H9 (cell line): ENCODE measurements around the gene GRIK4. TPM values are rescaled to one million over a fixed set of nuclear protein-coding genes. Genes with fewer than 3 reads are reported as not detected.
A peak's percentile ranks its signal among the peaks of the same experiment; 100 is the strongest.

Experiments
- DNase-seq: peaks from one replicate; pipeline ENCODE4 v3.0.0-alpha.2; 2017
- H2AFZ ChIP-seq: one replicate; pipeline ENCODE4 v1.6.1; 2013; ENCODE audit warnings: mild to moderate bottlenecking, low read length, control low read depth, moderate library complexity
- H2AK5ac ChIP-seq: 2 replicates; pipeline ENCODE4 v1.6.1; 2013; ENCODE audit warnings: low read length, control low read depth, mixed read lengths; ENCODE audit not compliant: insufficient read length
- H2BK120ac ChIP-seq: one replicate; pipeline ENCODE4 v1.6.1; 2013; ENCODE audit warnings: low read depth, mild to moderate bottlenecking, low read length, control low read depth, inconsistent platforms; ENCODE audit not compliant: poor library complexity, severe bottlenecking
- H2BK12ac ChIP-seq: 2 replicates; pipeline ENCODE4 v1.6.1; 2013; ENCODE audit warnings: low read length, control low read depth, mixed read lengths, low read depth; ENCODE audit not compliant: insufficient read length
- H2BK15ac ChIP-seq: 2 replicates; pipeline ENCODE4 v1.6.1; 2013; ENCODE audit warnings: low read depth, low read length, control low read depth
- H2BK20ac ChIP-seq: one replicate; pipeline ENCODE4 v1.6.1; 2013; ENCODE audit warnings: low read depth, mild to moderate bottlenecking, low read length, control low read depth, inconsistent platforms; ENCODE audit not compliant: poor library complexity, severe bottlenecking
- H2BK5ac ChIP-seq: 2 replicates; pipeline ENCODE4 v1.6.1; 2013; ENCODE audit warnings: low read length, control low read depth, mixed read lengths; ENCODE audit not compliant: insufficient read length
- H3K14ac ChIP-seq: 2 replicates; pipeline ENCODE4 v1.6.1; 2013; ENCODE audit warnings: low read length, control low read depth; ENCODE audit not compliant: insufficient read depth
- H3K18ac ChIP-seq: 2 replicates; pipeline ENCODE4 v1.6.1; 2013; ENCODE audit warnings: low read depth, mild to moderate bottlenecking, mixed read lengths, low read length, control low read depth; ENCODE audit not compliant: insufficient read length
- H3K23ac ChIP-seq: 2 replicates; pipeline ENCODE4 v1.6.1; 2013; ENCODE audit warnings: low read length, control low read depth, mixed read lengths, low read depth; ENCODE audit not compliant: insufficient read length
- H3K23me2 ChIP-seq: 2 replicates; pipeline ENCODE4 v1.6.1; 2013; ENCODE audit warnings: low read depth, mild to moderate bottlenecking, mixed read lengths, low read length, control low read depth; ENCODE audit not compliant: insufficient read length, poor library complexity, severe bottlenecking
- H3K27ac ChIP-seq: 2 replicates; pipeline ENCODE4 v1.5.1; 2013; ENCODE audit warnings: low read length, control low read depth, mixed read lengths, low read depth; ENCODE audit not compliant: insufficient read length
- H3K27me3 ChIP-seq: 2 replicates; pipeline ENCODE4 v1.6.1; 2013; ENCODE audit warnings: low read length, control low read depth, inconsistent platforms; ENCODE audit not compliant: insufficient read depth
- H3K4ac ChIP-seq: 2 replicates; pipeline ENCODE4 v1.6.1; 2013; ENCODE audit warnings: low read depth, mild to moderate bottlenecking, control low read depth, inconsistent platforms, low read length, moderate library complexity
- H3K4me1 ChIP-seq: 2 replicates; pipeline ENCODE4 v1.6.1; 2013; ENCODE audit warnings: low read length, control low read depth, inconsistent platforms; ENCODE audit not compliant: insufficient read depth
- H3K4me2 ChIP-seq: 2 replicates; pipeline ENCODE4 v1.6.1; 2013; ENCODE audit warnings: low read length, control low read depth, mixed read lengths; ENCODE audit not compliant: insufficient read length, insufficient read depth
- H3K56ac ChIP-seq: 2 replicates; pipeline ENCODE4 v1.6.1; 2013; ENCODE audit warnings: low read depth, mild to moderate bottlenecking, mixed read lengths, low read length, control low read depth; ENCODE audit not compliant: insufficient read length
- H3K79me1 ChIP-seq: 2 replicates; pipeline ENCODE4 v1.6.1; 2013; ENCODE audit warnings: low read depth, mild to moderate bottlenecking, moderate library complexity, low read length, control low read depth, inconsistent platforms; ENCODE audit not compliant: insufficient read depth, poor library complexity, severe bottlenecking
- H3K79me2 ChIP-seq: 2 replicates; pipeline ENCODE4 v1.6.1; 2013; ENCODE audit warnings: low read length, control low read depth, inconsistent platforms; ENCODE audit not compliant: insufficient read depth
- H3K9ac ChIP-seq: 2 replicates; pipeline ENCODE4 v1.6.1; 2013; ENCODE audit warnings: low read length, control low read depth, mixed read lengths; ENCODE audit not compliant: insufficient read length; ENCODE audit errors: extremely low read depth
- H3K9me3 ChIP-seq: one replicate; pipeline ENCODE4 v1.6.1; 2013; ENCODE audit warnings: low read depth, low read length, inconsistent platforms; ENCODE audit not compliant: control insufficient read depth
- H3T11ph ChIP-seq: one replicate; pipeline ENCODE4 v1.6.1; 2013; ENCODE audit warnings: mild to moderate bottlenecking, low read length, control low read depth, inconsistent platforms
- H4K20me1 ChIP-seq: one replicate; pipeline ENCODE4 v1.6.1; 2013; ENCODE audit not compliant: control insufficient read depth, insufficient read length, insufficient read depth
- H4K5ac ChIP-seq: 2 replicates; pipeline ENCODE4 v1.6.1; 2013; ENCODE audit warnings: low read depth, mild to moderate bottlenecking, mixed read lengths, low read length, control low read depth; ENCODE audit not compliant: insufficient read length
- H4K8ac ChIP-seq: replicated peaks from 2 replicates; pipeline ENCODE4 v1.6.1; 2013; ENCODE audit warnings: low read length, control low read depth, mixed read lengths, low read depth; ENCODE audit not compliant: insufficient read length
- H4K91ac ChIP-seq: 2 replicates; pipeline ENCODE4 v1.6.1; 2013; ENCODE audit warnings: low read depth, mild to moderate bottlenecking, moderate library complexity, mixed read lengths, low read length, control low read depth; ENCODE audit not compliant: insufficient read length
- H3K27ac Mint-ChIP-seq, 3 experiments: 2 replicates in 2 of 3; 3 replicates in 1 of 3; pipeline ENCODE4 v1.8.0; 2020 to 2021; ENCODE audit warnings: mixed read lengths in 3 of 3, mild to moderate bottlenecking in 1 of 3, moderate library complexity in 1 of 3
- H3K27me3 Mint-ChIP-seq: 2 replicates; pipeline ENCODE4 v1.8.0; 2021; ENCODE audit warnings: low read depth, mild to moderate bottlenecking, moderate library complexity, mixed read lengths
- H3K36me3 Mint-ChIP-seq, 3 experiments: 2 replicates in 2 of 3; 3 replicates in 1 of 3; pipeline ENCODE4 v1.8.0; 2020 to 2021; ENCODE audit warnings: low read depth in 3 of 3, mixed read lengths in 3 of 3; ENCODE audit not compliant: insufficient read depth in 1 of 3
- H3K4me1 Mint-ChIP-seq, 2 experiments: 2 replicates each; pipeline ENCODE4 v1.8.0; 2020; ENCODE audit warnings: mixed read lengths in 2 of 2
- H3K4me3 Mint-ChIP-seq, 2 experiments: 2 replicates in 1 of 2; 3 replicates in 1 of 2; pipeline ENCODE4 v1.8.0; 2020 to 2021; ENCODE audit warnings: mild to moderate bottlenecking in 2 of 2, mixed read lengths in 2 of 2, moderate library complexity in 1 of 2
- H3K9me3 Mint-ChIP-seq, 2 experiments: 2 replicates in 1 of 2; 3 replicates in 1 of 2; pipeline ENCODE4 v1.8.0; 2020; ENCODE audit warnings: mild to moderate bottlenecking in 2 of 2, mixed read lengths in 2 of 2, moderate library complexity in 1 of 2
- CTCF ChIP-seq: fragments of 200-600 bp; sonication (generic); conservative IDR thresholded peaks from 3 replicates; pipeline ENCODE4 v1.8.0; 2021; ENCODE audit warnings: antibody characterized with exemption, mild to moderate bottlenecking
- WGBS: extraction: QIAGEN DNeasy Blood & Tissue Kit; methylation state at CpG from one replicate; pipeline ENCODE4 v1.1.7; 2013; ENCODE audit warnings: missing lambda C conversion rate, low lambda C conversion rate, mixed read lengths; ENCODE audit not compliant: insufficient read length; ENCODE audit errors: extremely low coverage; 5-methylcytosine and 5-hydroxymethylcytosine counted together
- total RNA-seq: library from RNA; stranded (reverse); gene quantifications from 2 replicates; pipeline ENCODE4 v1.2.1, GENCODE V29; 2021

Gene GRIK4
- total RNA-seq, 1 experiment from 2014 or later = 2.3 TPM

DNA sequence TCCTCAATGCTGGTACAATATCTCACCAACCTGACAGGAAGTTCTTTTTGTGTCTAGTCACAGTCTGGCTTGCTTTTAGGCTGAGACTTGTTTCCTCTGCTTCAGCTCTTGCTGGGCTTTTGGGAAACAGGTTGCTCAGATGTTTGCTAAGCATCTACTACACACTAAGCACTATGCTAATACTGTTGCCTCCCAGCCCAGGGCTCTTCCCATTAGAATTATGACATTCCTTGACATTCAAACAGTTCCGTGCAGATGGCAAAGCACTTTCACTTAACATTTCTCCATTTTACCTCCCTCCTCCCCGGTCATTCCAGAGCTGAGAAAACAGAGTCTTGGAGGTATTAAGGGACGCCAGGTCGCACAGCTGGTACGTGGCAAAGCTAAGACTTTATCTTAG, 311.6 kb downstream of the GRIK4 start:
- no peak overlapping the region for H3K14ac ChIP-seq
- H2BK12ac ChIP-seq = no peak overlapping the region
- no peak overlapping the region for H2BK5ac ChIP-seq
- H2BK15ac ChIP-seq = no peak overlapping the region
- H3K4me2 ChIP-seq = no peak overlapping the region
- H4K20me1 ChIP-seq = no peaks in the 10 kb centered on the region
- no peak overlapping the region for H3K4me3 Mint-ChIP-seq
- no peaks in the 10 kb centered on the region for H3K79me1 ChIP-seq
- H2AK5ac ChIP-seq = no peak overlapping the region
- TF ChIP-seq CTCF = no peak
- no peaks in the 10 kb centered on the region for H3K9me3 ChIP-seq
- no peak overlapping the region for H3K23ac ChIP-seq
- no peak overlapping the region for H3K18ac ChIP-seq
- H3K4me1 Mint-ChIP-seq = peaks cover 0 to 3% of the 10 kb centered on the region in 2 experiments; a peak in 1 of 4 replicates
- H4K91ac ChIP-seq = no peak overlapping the region
- no peaks in the 10 kb centered on the region for H3K9me3 Mint-ChIP-seq
- H3T11ph ChIP-seq = no peak overlapping the region
- H3K27ac Mint-ChIP-seq = no peak overlapping the region
- no peak overlapping the region for H3K27ac ChIP-seq
- no peaks in the 10 kb centered on the region for H3K36me3 Mint-ChIP-seq
- no peaks in the 10 kb centered on the region for H3K4me1 ChIP-seq
- H3K23me2 ChIP-seq = no peaks in the 10 kb centered on the region
- H3K9ac ChIP-seq = no peak overlapping the region
- no CpG with 5 or more reads among the region's 5 CpGs for WGBS
- no peaks in the 10 kb centered on the region for H3K79me2 ChIP-seq
- H3K27me3 Mint-ChIP-seq = no peaks in the 10 kb centered on the region; the same call in 1 of the 2 replicates
- DNase-seq = no peak
- H3K56ac ChIP-seq = no peak overlapping the region
- no peak overlapping the region for H4K5ac ChIP-seq
- H2AFZ ChIP-seq = no peak overlapping the region
- H2BK120ac ChIP-seq = no peak overlapping the region
- H3K27me3 ChIP-seq = no peaks in the 10 kb centered on the region
- no peak overlapping the region for H2BK20ac ChIP-seq
- H4K8ac ChIP-seq = peak overlapping the region; percentile 11
- H3K4ac ChIP-seq = no peak overlapping the region
